SK-N-SH treated with all-trans-retinoic acid at 6 μM for 48 hours (cell line): Measurements from ENCODE around the gene DNASE1L3.

Experiments used
- ATAC-seq: fragments of 200-7000 bp; cut with Tn5 transposase; 3 replicates; pipeline ENCODE4 v1.9.1; 2020; ENCODE audit warnings: mild to moderate bottlenecking, moderate library complexity
- ARNTL ChIP-seq: fragments of 450-650 bp; formaldehyde crosslinking; IDR thresholded peaks from 2 replicates; pipeline ENCODE4 v1.5.0; 2020; ENCODE audit warnings: low read depth, mild to moderate bottlenecking, moderate library complexity, borderline replicate concordance
- BACH2 ChIP-seq: fragments of 250-450 bp; sonication (Bioruptor Pico); IDR thresholded peaks from 2 replicates; pipeline ENCODE4 v1.9.0; 2021; ENCODE audit warnings: mild to moderate bottlenecking, borderline replicate concordance
- CSDC2 ChIP-seq: fragments of 250-450 bp; sonication (Bioruptor Pico); IDR thresholded peaks from 2 replicates; pipeline ENCODE4 v1.5.0; 2020; ENCODE audit warnings: mild to moderate bottlenecking, moderate library complexity
- ESRRG ChIP-seq: fragments of 250-450 bp; sonication (Bioruptor Pico); IDR thresholded peaks from 2 replicates; pipeline ENCODE4 v1.6.1; 2021; ENCODE audit warnings: mild to moderate bottlenecking
- ISL1 ChIP-seq: fragments of 250-450 bp; sonication (Bioruptor Pico); IDR thresholded peaks from 2 replicates; pipeline ENCODE4 v2.1.2; 2022; ENCODE audit warnings: mild to moderate bottlenecking, moderate library complexity
- OSR1 ChIP-seq: fragments of 250-450 bp; sonication (Bioruptor Pico); IDR thresholded peaks from 2 replicates; pipeline ENCODE4 v1.8.0; 2022; ENCODE audit warnings: moderate library complexity, mild to moderate bottlenecking, inconsistent platforms
- PPARA ChIP-seq: fragments of 250-450 bp; sonication (Bioruptor Pico); IDR thresholded peaks from 2 replicates; pipeline ENCODE4 v1.5.0; 2020; ENCODE audit warnings: mild to moderate bottlenecking, borderline replicate concordance
- RARB ChIP-seq: fragments of 250-450 bp; sonication (Bioruptor Pico); IDR thresholded peaks from 2 replicates; pipeline ENCODE4 v1.8.0; 2021; ENCODE audit warnings: mild to moderate bottlenecking, moderate library complexity
- SNAI2 ChIP-seq: fragments of 250-450 bp; sonication (Bioruptor Pico); IDR thresholded peaks from 2 replicates; pipeline ENCODE4 v1.5.0; 2020; ENCODE audit warnings: mild to moderate bottlenecking, moderate library complexity
- TCF4 ChIP-seq: fragments of 250-450 bp; sonication (Bioruptor Pico); IDR thresholded peaks from 2 replicates; pipeline ENCODE4 v1.8.0; 2021; ENCODE audit warnings: mild to moderate bottlenecking, moderate library complexity, borderline replicate concordance
- TOX ChIP-seq: fragments of 250-450 bp; sonication (Bioruptor Pico); IDR thresholded peaks from 2 replicates; pipeline ENCODE4 v1.8.0; 2021; ENCODE audit warnings: mild to moderate bottlenecking, moderate library complexity, borderline replicate concordance
- ZC3H10 ChIP-seq: fragments of 250-450 bp; sonication (Bioruptor Pico); IDR thresholded peaks from 2 replicates; pipeline ENCODE4 v1.5.1; 2021; ENCODE audit warnings: mild to moderate bottlenecking, moderate library complexity
- ZFP3 ChIP-seq: fragments of 250-450 bp; sonication (Bioruptor Pico); IDR thresholded peaks from 2 replicates; pipeline ENCODE4 v1.5.0; 2020; ENCODE audit warnings: mild to moderate bottlenecking, moderate library complexity
- ZFP30 ChIP-seq: fragments of 450-650 bp; formaldehyde crosslinking; IDR thresholded peaks from 2 replicates; pipeline ENCODE4 v1.5.0; 2022; ENCODE audit warnings: mild to moderate bottlenecking, moderate library complexity
- ZNF565 ChIP-seq: fragments of 450-650 bp; formaldehyde crosslinking; conservative IDR thresholded peaks from 2 replicates; pipeline ENCODE4 v1.5.0; 2020; ENCODE audit warnings: low read depth, mild to moderate bottlenecking, moderate library complexity
- ZNF8 ChIP-seq: fragments of 450-650 bp; formaldehyde crosslinking; IDR thresholded peaks from 2 replicates; pipeline ENCODE4 v1.5.0; 2020; ENCODE audit warnings: mild to moderate bottlenecking, moderate library complexity
- TF ChIP-seq, protein P1 (sequence below): fragments of 250-450 bp; sonication (Bioruptor Pico); IDR thresholded peaks from 2 replicates; pipeline ENCODE4 v1.5.1; 2020; ENCODE audit warnings: low read depth, mild to moderate bottlenecking, moderate library complexity
- TF ChIP-seq, protein P2 (sequence below): fragments of 250-450 bp; sonication (Bioruptor Pico); IDR thresholded peaks from 2 replicates; pipeline ENCODE4 v1.5.0; 2020; ENCODE audit warnings: mild to moderate bottlenecking, moderate library complexity
- TF ChIP-seq, protein P3 (sequence below): fragments of 250-450 bp; sonication (Bioruptor Pico); IDR thresholded peaks from 2 replicates; pipeline ENCODE4 v1.8.0; 2020; ENCODE audit warnings: mild to moderate bottlenecking, moderate library complexity, borderline replicate concordance
- TF ChIP-seq, protein P4 (sequence below): fragments of 250-450 bp; sonication (Bioruptor Pico); IDR thresholded peaks from 2 replicates; pipeline ENCODE4 v1.5.1; 2021; ENCODE audit warnings: mild to moderate bottlenecking, moderate library complexity
- TF ChIP-seq, protein P5 (sequence below): fragments of 250-450 bp; sonication (Bioruptor Pico); IDR thresholded peaks from 2 replicates; pipeline ENCODE4 v1.8.0; 2021; ENCODE audit warnings: low read depth, mild to moderate bottlenecking, moderate library complexity, borderline replicate concordance

The DNASE1L3 gene

DNA sequence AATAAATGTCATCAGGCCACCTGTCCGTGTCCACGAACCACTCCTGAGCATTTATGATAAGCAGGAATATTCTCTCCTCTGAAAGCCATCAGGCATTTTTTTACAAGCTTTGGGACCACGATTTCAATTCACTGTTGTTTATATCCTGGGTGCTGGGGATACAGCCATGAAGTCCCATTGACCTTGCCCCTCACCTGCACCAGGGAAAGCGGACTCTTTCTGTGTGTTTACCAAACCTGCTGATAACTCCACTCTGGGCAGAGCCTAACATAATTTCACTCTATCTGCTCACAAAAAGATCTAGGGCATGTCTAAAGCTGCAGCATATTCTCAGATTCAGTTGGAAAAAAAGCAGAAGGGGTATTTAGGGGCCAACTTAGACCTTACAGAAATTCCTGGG is 4.8 kb downstream of the DNASE1L3 start:
- no peak for ATAC-seq
- TF ChIP-seq RARB: no peak
- TF ChIP-seq ISL1 (CRISPR knock-in tag): no peak
- TF ChIP-seq, protein P1, sequence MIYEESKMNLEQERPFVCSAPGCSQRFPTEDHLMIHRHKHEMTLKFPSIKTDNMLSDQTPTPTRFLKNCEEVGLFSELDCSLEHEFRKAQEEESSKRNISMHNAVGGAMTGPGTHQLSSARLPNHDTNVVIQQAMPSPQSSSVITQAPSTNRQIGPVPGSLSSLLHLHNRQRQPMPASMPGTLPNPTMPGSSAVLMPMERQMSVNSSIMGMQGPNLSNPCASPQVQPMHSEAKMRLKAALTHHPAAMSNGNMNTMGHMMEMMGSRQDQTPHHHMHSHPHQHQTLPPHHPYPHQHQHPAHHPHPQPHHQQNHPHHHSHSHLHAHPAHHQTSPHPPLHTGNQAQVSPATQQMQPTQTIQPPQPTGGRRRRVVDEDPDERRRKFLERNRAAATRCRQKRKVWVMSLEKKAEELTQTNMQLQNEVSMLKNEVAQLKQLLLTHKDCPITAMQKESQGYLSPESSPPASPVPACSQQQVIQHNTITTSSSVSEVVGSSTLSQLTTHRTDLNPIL (CRISPR knock-in tag): no peak
- no peak for TF ChIP-seq ESRRG (CRISPR knock-in tag)
- no peak for TF ChIP-seq ARNTL (CRISPR knock-in tag)
- TF ChIP-seq, protein P2, sequence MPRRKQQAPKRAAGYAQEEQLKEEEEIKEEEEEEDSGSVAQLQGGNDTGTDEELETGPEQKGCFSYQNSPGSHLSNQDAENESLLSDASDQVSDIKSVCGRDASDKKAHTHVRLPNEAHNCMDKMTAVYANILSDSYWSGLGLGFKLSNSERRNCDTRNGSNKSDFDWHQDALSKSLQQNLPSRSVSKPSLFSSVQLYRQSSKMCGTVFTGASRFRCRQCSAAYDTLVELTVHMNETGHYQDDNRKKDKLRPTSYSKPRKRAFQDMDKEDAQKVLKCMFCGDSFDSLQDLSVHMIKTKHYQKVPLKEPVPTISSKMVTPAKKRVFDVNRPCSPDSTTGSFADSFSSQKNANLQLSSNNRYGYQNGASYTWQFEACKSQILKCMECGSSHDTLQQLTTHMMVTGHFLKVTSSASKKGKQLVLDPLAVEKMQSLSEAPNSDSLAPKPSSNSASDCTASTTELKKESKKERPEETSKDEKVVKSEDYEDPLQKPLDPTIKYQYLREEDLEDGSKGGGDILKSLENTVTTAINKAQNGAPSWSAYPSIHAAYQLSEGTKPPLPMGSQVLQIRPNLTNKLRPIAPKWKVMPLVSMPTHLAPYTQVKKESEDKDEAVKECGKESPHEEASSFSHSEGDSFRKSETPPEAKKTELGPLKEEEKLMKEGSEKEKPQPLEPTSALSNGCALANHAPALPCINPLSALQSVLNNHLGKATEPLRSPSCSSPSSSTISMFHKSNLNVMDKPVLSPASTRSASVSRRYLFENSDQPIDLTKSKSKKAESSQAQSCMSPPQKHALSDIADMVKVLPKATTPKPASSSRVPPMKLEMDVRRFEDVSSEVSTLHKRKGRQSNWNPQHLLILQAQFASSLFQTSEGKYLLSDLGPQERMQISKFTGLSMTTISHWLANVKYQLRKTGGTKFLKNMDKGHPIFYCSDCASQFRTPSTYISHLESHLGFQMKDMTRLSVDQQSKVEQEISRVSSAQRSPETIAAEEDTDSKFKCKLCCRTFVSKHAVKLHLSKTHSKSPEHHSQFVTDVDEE (CRISPR knock-in tag): no peak
- no peak for TF ChIP-seq ZNF565 (CRISPR knock-in tag)
- no peak for TF ChIP-seq TCF4 (CRISPR knock-in tag)
- no peak for TF ChIP-seq ZFP30 (CRISPR knock-in tag)
- TF ChIP-seq, protein P3, sequence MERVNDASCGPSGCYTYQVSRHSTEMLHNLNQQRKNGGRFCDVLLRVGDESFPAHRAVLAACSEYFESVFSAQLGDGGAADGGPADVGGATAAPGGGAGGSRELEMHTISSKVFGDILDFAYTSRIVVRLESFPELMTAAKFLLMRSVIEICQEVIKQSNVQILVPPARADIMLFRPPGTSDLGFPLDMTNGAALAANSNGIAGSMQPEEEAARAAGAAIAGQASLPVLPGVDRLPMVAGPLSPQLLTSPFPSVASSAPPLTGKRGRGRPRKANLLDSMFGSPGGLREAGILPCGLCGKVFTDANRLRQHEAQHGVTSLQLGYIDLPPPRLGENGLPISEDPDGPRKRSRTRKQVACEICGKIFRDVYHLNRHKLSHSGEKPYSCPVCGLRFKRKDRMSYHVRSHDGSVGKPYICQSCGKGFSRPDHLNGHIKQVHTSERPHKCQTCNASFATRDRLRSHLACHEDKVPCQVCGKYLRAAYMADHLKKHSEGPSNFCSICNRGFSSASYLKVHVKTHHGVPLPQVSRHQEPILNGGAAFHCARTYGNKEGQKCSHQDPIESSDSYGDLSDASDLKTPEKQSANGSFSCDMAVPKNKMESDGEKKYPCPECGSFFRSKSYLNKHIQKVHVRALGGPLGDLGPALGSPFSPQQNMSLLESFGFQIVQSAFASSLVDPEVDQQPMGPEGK: no peak
- no peak for TF ChIP-seq CSDC2 (CRISPR knock-in tag)
- no peak for TF ChIP-seq TOX
- no peak for TF ChIP-seq ZFP3
- no peak for TF ChIP-seq PPARA (CRISPR knock-in tag)
- TF ChIP-seq OSR1 (CRISPR knock-in tag): no peak
- TF ChIP-seq, all 23 proteins: peak for 0

DNA sequence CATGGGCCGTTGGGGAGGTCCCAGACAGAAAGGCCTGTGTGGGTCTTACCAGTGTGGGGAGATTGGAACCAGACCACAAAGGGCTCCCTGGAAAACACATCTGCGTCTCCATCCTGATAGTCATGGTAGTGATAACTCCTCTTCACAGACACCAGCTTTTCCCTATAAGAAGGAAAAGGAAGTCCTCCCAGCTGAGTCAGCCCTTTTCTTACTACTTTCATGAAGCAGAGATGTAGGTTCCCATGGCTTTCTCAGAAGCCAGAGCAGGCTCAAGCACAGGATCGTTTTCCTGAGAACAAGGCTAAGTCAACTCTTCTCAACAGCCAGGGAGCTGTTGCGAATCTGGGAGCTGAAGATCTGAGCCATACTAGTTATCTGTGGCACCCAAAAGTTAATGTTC is 6.1 kb downstream of the DNASE1L3 start:
- no peak for ATAC-seq
- TF ChIP-seq ARNTL (CRISPR knock-in tag) (no peak), OSR1 (CRISPR knock-in tag) (no peak), ZNF8 (CRISPR knock-in tag) (no peak), ISL1 (CRISPR knock-in tag) (no peak), ZC3H10 (CRISPR knock-in tag) (no peak), RARB (no peak), CSDC2 (CRISPR knock-in tag) (no peak), ESRRG (CRISPR knock-in tag) (no peak), ZFP3 (no peak), PPARA (CRISPR knock-in tag) (no peak), ZNF565 (CRISPR knock-in tag) (no peak), SNAI2 (CRISPR knock-in tag) (no peak), ZFP30 (CRISPR knock-in tag) (no peak), BACH2 (no peak)
- TF ChIP-seq, protein P2 (CRISPR knock-in tag): no peak
- TF ChIP-seq, protein P4, sequence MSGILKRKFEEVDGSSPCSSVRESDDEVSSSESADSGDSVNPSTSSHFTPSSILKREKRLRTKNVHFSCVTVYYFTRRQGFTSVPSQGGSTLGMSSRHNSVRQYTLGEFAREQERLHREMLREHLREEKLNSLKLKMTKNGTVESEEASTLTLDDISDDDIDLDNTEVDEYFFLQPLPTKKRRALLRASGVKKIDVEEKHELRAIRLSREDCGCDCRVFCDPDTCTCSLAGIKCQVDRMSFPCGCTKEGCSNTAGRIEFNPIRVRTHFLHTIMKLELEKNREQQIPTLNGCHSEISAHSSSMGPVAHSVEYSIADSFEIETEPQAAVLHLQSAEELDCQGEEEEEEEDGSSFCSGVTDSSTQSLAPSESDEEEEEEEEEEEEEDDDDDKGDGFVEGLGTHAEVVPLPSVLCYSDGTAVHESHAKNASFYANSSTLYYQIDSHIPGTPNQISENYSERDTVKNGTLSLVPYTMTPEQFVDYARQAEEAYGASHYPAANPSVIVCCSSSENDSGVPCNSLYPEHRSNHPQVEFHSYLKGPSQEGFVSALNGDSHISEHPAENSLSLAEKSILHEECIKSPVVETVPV (CRISPR knock-in tag): no peak
- TF ChIP-seq, protein P1 (CRISPR knock-in tag): no peak
- TF ChIP-seq, protein P3: no peak
- TF ChIP-seq, protein P5, sequence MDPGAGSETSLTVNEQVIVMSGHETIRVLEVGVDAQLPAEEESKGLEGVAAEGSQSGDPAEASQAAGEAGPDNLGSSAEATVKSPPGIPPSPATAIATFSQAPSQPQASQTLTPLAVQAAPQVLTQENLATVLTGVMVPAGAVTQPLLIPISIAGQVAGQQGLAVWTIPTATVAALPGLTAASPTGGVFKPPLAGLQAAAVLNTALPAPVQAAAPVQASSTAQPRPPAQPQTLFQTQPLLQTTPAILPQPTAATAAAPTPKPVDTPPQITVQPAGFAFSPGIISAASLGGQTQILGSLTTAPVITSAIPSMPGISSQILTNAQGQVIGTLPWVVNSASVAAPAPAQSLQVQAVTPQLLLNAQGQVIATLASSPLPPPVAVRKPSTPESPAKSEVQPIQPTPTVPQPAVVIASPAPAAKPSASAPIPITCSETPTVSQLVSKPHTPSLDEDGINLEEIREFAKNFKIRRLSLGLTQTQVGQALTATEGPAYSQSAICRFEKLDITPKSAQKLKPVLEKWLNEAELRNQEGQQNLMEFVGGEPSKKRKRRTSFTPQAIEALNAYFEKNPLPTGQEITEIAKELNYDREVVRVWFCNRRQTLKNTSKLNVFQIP (CRISPR knock-in tag): no peak
- TF ChIP-seq, all 23 proteins: peak for 0
